Measurements from ENCODE around the gene WDR87. TPM values are rescaled to one million over a fixed set of nuclear protein-coding genes. Genes with fewer than 3 reads are reported as not detected.

The WDR87 gene
- not detected in 2 replicates for total RNA-seq (2011; cell fraction: chromatin; rRNA removed; ENCODE audit: low replicate concordance)
- not detected in 2 replicates for total RNA-seq (2011; cell fraction: nucleolus; rRNA removed)
- not detected in 2 replicates for total RNA-seq (2011; cell fraction: nucleoplasm; rRNA removed)
- total RNA-seq (2014; rRNA removed) (not detected in 2 replicates), total RNA-seq (2014; rRNA removed; fragmentation: Illumina TruSeq; extraction: Trizol) (not detected in 2 replicates), total RNA-seq (2015; rRNA removed; fragmentation: Illumina TruSeq; extraction: Trizol) (not detected in 2 replicates), total RNA-seq (2021) (not detected in 2 replicates), polyA plus RNA-seq (2011; rRNA removed) (not detected in 2 replicates), polyA plus RNA-seq (2014; fragmentation: Illumina TruSeq; extraction: Trizol) (not detected in 2 replicates), polyA plus RNA-seq (2014; fragmentation: Nextera tagmentation; extraction: Ambion mirVana) (not detected), polyA plus RNA-seq (2014; rRNA removed) (not detected in 2 replicates), polyA minus RNA-seq (2011; rRNA and poly(A)+ RNA removed) (not detected in 2 replicates), Bru-seq, nascent RNA (percentile 12 among the genes with signal in this experiment), BruChase-seq, experiment 1, labeled RNA remaining after a 2-hour chase (not detected), BruChase-seq, experiment 2, labeled RNA remaining after a 6-hour chase (not detected)
- polyA plus RNA-seq (2011; cell fraction: cytosol; rRNA removed): not detected in 2 replicates
- not detected in 2 replicates for polyA plus RNA-seq (2011; cell fraction: nucleus; rRNA removed)
- not detected in 2 replicates for polyA plus RNA-seq (2012)
- polyA minus RNA-seq (2011; cell fraction: cytosol; rRNA and poly(A)+ RNA removed): not detected in 2 replicates
- not detected in 2 replicates for polyA minus RNA-seq (2011; cell fraction: nucleus; rRNA and poly(A)+ RNA removed)
- long read RNA-seq, experiment 1: 0 reads
- long read RNA-seq, experiment 2: 0 reads
- long read RNA-seq, experiment 3: 0 reads

DNA sequence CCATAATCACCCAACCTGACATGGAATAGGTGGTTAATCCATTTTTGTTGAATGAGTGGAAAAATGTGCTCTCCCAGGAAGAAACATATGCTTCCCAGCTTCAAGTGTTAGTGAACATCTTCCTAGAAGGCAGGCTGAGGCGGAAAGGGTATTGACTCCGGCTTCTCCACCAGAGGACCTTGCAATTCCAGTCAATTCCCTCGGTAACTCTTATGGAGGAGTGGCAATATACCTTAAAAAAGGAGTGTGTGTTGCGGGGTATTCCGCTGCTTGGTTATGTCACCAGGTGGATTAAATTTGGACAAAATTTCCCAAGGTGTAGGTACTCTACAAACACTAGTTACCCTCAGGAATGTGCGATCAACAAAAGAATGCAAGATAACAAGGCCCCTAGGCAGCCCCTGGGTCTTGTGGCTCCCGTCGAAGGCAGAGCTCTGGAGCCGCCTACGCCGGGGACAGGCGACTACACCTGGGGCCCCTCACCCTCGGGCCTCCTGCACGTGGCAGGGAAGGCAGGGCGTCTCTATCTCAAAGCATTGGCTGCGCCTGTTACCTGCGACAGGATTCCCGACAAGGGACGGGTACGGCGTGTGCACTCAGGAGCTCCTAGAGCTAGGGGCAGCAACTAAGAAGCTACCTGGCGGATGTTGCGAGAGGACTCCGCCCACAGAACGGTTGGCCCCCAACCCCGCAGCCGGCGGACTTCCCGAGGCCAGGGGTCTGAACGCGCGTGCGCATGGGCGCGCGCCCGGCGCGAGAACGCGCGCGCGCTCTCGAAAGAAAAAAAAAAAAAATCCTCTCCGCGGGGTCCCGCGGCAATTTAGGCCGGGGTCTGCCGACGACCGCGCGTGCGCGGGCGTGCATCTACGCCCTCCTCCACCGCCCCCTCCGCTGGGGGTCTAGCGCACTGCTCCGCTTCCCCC lies at the start of gene WDR87:
TSS of gene WDR87 (minus strand) at position 649 of the 923 bp plus-strand sequence. CDS start 8,355 bp downstream, outside the sequence.
- H2AFZ ChIP-seq (ENCODE audit: low read depth, low read length): peak within 1 kb of the TSS; percentile 95
- no peaks in the 10 kb centered on the region for H3K36me3 ChIP-seq (ENCODE audit: control insufficient read depth, insufficient read depth, low read length)
- BruUV-seq (replicated peaks): no TSS peak
- WGBS (ENCODE audit: insufficient coverage, low coverage, missing lambda C conversion rate): 31% methylated on average over 35 of the region's 63 CpGs
- ChIA-PET POLR2A (interaction anchor here (0.6 kb wide), 2 partner anchors 160 to 427 kb away, joined by 4 read pairs; no protein-coding TSS in a partner anchor), CTCF (ENCODE audit: low intra/inter-chr PET ratio) (no interaction called here)
- no peaks in the 10 kb centered on the region for H3K9me3 ChIP-seq (replicated peaks; ENCODE audit: control insufficient read depth, insufficient read depth, low read depth, low read length)
- H3K4me3 ChIP-seq: peak within 1 kb of the TSS; percentile 94
- intact Hi-C loops (cut with micrococcal nuclease): no loop called here
- FAIRE-seq: no peak
- H3K9me1 ChIP-seq (ENCODE audit: control insufficient read depth, insufficient read depth, low read length): no peaks in the 10 kb centered on the region
- in situ Hi-C loops (cut with MboI): loop anchor here (25.0 kb wide), 1 partner anchor 431 kb away; the partner anchor contains the start of gene CATSPERG
- H3K4me2 ChIP-seq (ENCODE audit: insufficient read depth, low read length): peak within 1 kb of the TSS; percentile 90
- H3K27me3 ChIP-seq (ENCODE audit: control insufficient read depth in 2 of 2, insufficient read depth in 2 of 2, low read length in 2 of 2): no peaks in the 10 kb centered on the region
- peak within 1 kb of the TSS; percentile 39; the same call in 2 of the 3 replicates for H3K27ac ChIP-seq (ENCODE audit: extremely low read depth, low read depth, low read length)
- peak within 1 kb of the TSS; percentile 64 to 94 for H3K9ac ChIP-seq (ENCODE audit: insufficient read depth in 1 of 2, low read depth in 2 of 2, low read length in 2 of 2)
- DNase-seq (ENCODE audit: extremely low read depth in 1 of 4, low spot score in 3 of 4): peak; percentile 49 to 76 (median 64)
- peaks cover 5% of the 10 kb centered on the region; the same call in 2 of the 3 replicates for H3K79me2 ChIP-seq (ENCODE audit: control insufficient read depth, insufficient read depth, low read length)
- H4K20me1 ChIP-seq (replicated peaks; ENCODE audit: control insufficient read depth, insufficient read depth, low read length): 0 out of 2 replicates have a peak, but pooled peaks cover 3% of the 10 kb centered on the region
- ATAC-seq: peak; percentile 12
- H3K4me1 ChIP-seq (replicated peaks in 1 of 2; ENCODE audit: control insufficient read depth in 2 of 2, insufficient read depth in 2 of 2, low read length in 2 of 2): peaks cover 6 to 13% of the 10 kb centered on the region in 2 experiments; a peak in 3 of 5 replicates
- TF ChIP-seq ZNF197 (CRISPR knock-in tag; IDR thresholded peaks at IDR 0.05; ENCODE audit: low read depth) (peak; percentile 93; the same call in 1 of the 2 replicates), NR4A1 (CRISPR knock-in tag; IDR thresholded peaks at IDR 0.05) (no peak), NR4A1 (tag; IDR thresholded peaks at IDR 0.05) (peak; percentile 78; the same call in 1 of the 2 replicates), PHF8 (IDR thresholded peaks at IDR 0.05; ENCODE audit: borderline replicate concordance, low read length) (peak; percentile 2; the same call in 1 of the 2 replicates), MECOM (CRISPR knock-in tag; IDR thresholded peaks at IDR 0.05) (no peak), SMAD4 (CRISPR knock-in tag; conservative IDR thresholded peaks at IDR 0.05) (peak; percentile 74), MTF1 (CRISPR knock-in tag; IDR thresholded peaks at IDR 0.05; ENCODE audit: borderline replicate concordance) (no peak), POLR2G (IDR thresholded peaks at IDR 0.05; ENCODE audit: low read depth, low read length) (no peak), FIP1L1 (IDR thresholded peaks at IDR 0.05; ENCODE audit: low read depth, low read length, poor library complexity, severe bottlenecking) (no peak)
- TF ChIP-seq, protein P1, sequence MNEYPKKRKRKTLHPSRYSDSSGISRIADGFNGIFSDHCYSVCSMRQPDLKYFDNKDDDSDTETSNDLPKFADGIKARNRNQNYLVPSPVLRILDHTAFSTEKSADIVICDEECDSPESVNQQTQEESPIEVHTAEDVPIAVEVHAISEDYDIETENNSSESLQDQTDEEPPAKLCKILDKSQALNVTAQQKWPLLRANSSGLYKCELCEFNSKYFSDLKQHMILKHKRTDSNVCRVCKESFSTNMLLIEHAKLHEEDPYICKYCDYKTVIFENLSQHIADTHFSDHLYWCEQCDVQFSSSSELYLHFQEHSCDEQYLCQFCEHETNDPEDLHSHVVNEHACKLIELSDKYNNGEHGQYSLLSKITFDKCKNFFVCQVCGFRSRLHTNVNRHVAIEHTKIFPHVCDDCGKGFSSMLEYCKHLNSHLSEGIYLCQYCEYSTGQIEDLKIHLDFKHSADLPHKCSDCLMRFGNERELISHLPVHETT (CRISPR knock-in tag; conservative IDR thresholded peaks at IDR 0.05 in 1 of 2, IDR thresholded peaks at IDR 0.05 in 1 of 2): no peak
- TF ChIP-seq, protein P2, sequence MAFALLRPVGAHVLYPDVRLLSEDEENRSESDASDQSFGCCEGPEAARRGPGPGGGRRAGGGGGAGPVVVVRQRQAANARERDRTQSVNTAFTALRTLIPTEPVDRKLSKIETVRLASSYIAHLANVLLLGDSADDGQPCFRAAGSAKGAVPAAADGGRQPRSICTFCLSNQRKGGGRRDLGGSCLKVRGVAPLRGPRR (CRISPR knock-in tag; IDR thresholded peaks at IDR 0.05): peak; percentile 64; the same call in 1 of the 2 replicates
- TF ChIP-seq, protein P3, sequence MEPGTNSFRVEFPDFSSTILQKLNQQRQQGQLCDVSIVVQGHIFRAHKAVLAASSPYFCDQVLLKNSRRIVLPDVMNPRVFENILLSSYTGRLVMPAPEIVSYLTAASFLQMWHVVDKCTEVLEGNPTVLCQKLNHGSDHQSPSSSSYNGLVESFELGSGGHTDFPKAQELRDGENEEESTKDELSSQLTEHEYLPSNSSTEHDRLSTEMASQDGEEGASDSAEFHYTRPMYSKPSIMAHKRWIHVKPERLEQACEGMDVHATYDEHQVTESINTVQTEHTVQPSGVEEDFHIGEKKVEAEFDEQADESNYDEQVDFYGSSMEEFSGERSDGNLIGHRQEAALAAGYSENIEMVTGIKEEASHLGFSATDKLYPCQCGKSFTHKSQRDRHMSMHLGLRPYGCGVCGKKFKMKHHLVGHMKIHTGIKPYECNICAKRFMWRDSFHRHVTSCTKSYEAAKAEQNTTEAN (CRISPR knock-in tag; IDR thresholded peaks at IDR 0.05): no peak

All from K562 (cell line).